Measurements from ENCODE around the gene HTRA3. TPM values are rescaled to one million over a fixed set of nuclear protein-coding genes. Genes with fewer than 3 reads are reported as not detected.
A peak's percentile ranks its signal among the peaks of the same experiment; 100 is the strongest.

The HTRA3 gene
- total and polyA plus RNA-seq, 2 of the 8 experiments (the other 6 are each of a cell fraction or from before 2014, with no cell fraction given): 3.2 to 5.8 TPM

DNA sequence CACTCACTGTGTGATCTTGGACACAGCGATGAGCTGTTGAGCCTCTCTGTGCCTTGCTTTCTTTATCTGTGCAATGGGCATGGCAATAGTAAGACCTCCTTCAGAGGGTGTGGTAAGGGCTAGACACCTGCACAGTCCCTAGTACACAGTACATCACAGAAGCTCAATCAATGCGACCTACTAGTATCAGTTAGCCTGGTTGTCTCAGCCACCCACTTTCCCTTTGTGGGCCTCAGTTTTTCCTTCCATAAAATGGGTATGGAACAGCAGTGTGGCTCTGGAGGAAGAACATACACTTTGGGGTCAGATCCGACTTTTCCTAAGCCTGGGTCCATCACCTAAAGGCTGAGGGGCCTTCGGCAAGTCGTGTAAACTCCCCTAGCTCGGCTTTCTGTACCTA, 3.5 kb upstream of the HTRA3 start:
- H3K4me1 ChIP-seq (replicated peaks in 1 of 4; ENCODE audit: control insufficient read depth in 3 of 4, insufficient read depth in 4 of 4, low read length in 3 of 4): peaks cover 0 to 8% (median 4%) of the 10 kb centered on the region in 4 experiments; a peak in 6 of 7 replicates
- ChIA-PET POLR2A (ENCODE audit: partially characterized antibody) (interaction anchor here (1.0 kb wide), 1 partner anchor 40 kb away, joined by 3 read pairs; no protein-coding TSS in a partner anchor), CTCF (ENCODE audit: partially characterized antibody) (interaction anchor here (0.8 to 6.1 kb wide), 27 partner anchors 9 to 493 kb away, joined by 3 to 74 read pairs (median 7); no protein-coding TSS in a partner anchor)
- H2BK12ac ChIP-seq (ENCODE audit: low read depth, low read length): no peak overlapping the region
- no peak overlapping the region for H4K91ac ChIP-seq (replicated peaks; ENCODE audit: insufficient read length, low read length)
- H3K9ac ChIP-seq (replicated peaks in 1 of 4; ENCODE audit: extremely low read depth in 1 of 4, low read depth in 3 of 4, low read length in 3 of 4): no peak overlapping the region
- no peak overlapping the region for H3K4me3 ChIP-seq (ENCODE audit: extremely low read depth in 1 of 4, insufficient read depth in 2 of 4, low read depth in 3 of 4, low read length in 4 of 4)
- no peak overlapping the region for H2AK5ac ChIP-seq (ENCODE audit: low read depth, low read length)
- no peak overlapping the region for H3K23ac ChIP-seq (ENCODE audit: insufficient read length)
- H3K9me3 ChIP-seq (ENCODE audit: insufficient read depth in 2 of 2, low read depth in 1 of 2, low read length in 1 of 2): no peaks in the 10 kb centered on the region
- H3K4ac ChIP-seq (replicated peaks; ENCODE audit: insufficient read length, low read depth, low read length): no peak overlapping the region
- H3K79me2 ChIP-seq (ENCODE audit: control insufficient read depth in 1 of 2, insufficient read depth in 2 of 2, low read length in 2 of 2): no peaks in the 10 kb centered on the region
- no peak for TF ChIP-seq NANOG (IDR thresholded peaks at IDR 0.05; ENCODE audit: insufficient read depth, low read depth, low read length, poor library complexity, severe bottlenecking)
- TF ChIP-seq KDM1A (IDR thresholded peaks at IDR 0.05; ENCODE audit: borderline replicate concordance, low read length): peak; percentile 88; the same call in 1 of the 2 replicates
- no peak for TF ChIP-seq BRCA1 (IDR thresholded peaks at IDR 0.05; ENCODE audit: low read depth, low read length)
- DNase-seq (ENCODE audit: low read depth in 1 of 2, low spot score in 2 of 2): no peak
- H4K5ac ChIP-seq (ENCODE audit: insufficient read length, low read depth, low read length): no peak overlapping the region
- no peak overlapping the region for H4K8ac ChIP-seq (ENCODE audit: extremely low read depth, insufficient read depth, low read length)
- H3K4me2 ChIP-seq (ENCODE audit: insufficient read depth in 1 of 2, low read depth in 2 of 2, low read length in 2 of 2): no peak overlapping the region
- peak overlapping the region; percentile 29; the same call in 1 of the 2 replicates for H2BK15ac ChIP-seq (ENCODE audit: low read length)
- no peak overlapping the region for H2BK120ac ChIP-seq (replicated peaks; ENCODE audit: low read depth, low read length)
- peaks cover 7 to 20% (median 15%) of the 10 kb centered on the region in 4 experiments; a peak in 6 of 7 replicates for H3K27me3 ChIP-seq (replicated peaks in 1 of 4; ENCODE audit: control insufficient read depth in 3 of 4, extremely low read depth in 1 of 4, insufficient read depth in 3 of 4, low read length in 3 of 4)
- no peak overlapping the region for H2BK20ac ChIP-seq (ENCODE audit: low read length)
- H4K20me1 ChIP-seq (replicated peaks in 1 of 2; ENCODE audit: control insufficient read depth in 1 of 2, insufficient read depth in 2 of 2, low read length in 2 of 2): peaks cover 0 to 1% of the 10 kb centered on the region in 2 experiments
- peaks cover 4% of the 10 kb centered on the region; the same call in 1 of the 2 replicates for H3K23me2 ChIP-seq (ENCODE audit: low read depth, low read length)
- no peak overlapping the region for H3K18ac ChIP-seq (ENCODE audit: extremely low read depth, low read length)
- no peak overlapping the region for H3K14ac ChIP-seq (ENCODE audit: insufficient read length)
- no peaks in the 10 kb centered on the region for H3K79me1 ChIP-seq (ENCODE audit: low read depth, low read length)
- H3K56ac ChIP-seq (replicated peaks; ENCODE audit: insufficient read length, low read depth, low read length): no peak overlapping the region
- 92% methylated on average over 6 of the region's 6 CpGs; no CpG with 5 or more reads in 1 of the 2 experiments for WGBS, 2 experiments (ENCODE audit: extremely low coverage in 1 of 2, insufficient coverage in 1 of 2, insufficient read length in 1 of 2, insufficient replicate concordance in 2 of 2, low coverage in 1 of 2, low lambda C conversion rate in 2 of 2, missing lambda C conversion rate in 1 of 2)
- no peak overlapping the region for H3K27ac ChIP-seq (ENCODE audit: low read depth, low read length)
- H2BK5ac ChIP-seq (ENCODE audit: low read depth, low read length): no peak overlapping the region
- FAIRE-seq: no peak
- H2AFZ ChIP-seq (ENCODE audit: low read length): no peak overlapping the region
- no peaks in the 10 kb centered on the region for H3K36me3 ChIP-seq (ENCODE audit: control insufficient read depth in 2 of 4, insufficient read depth in 4 of 4, low read length in 3 of 4)

Measured in H1 (cell line).